PFSK-1 (cell line): ENCODE results near the gene ENG.

ENCODE experiments used
- FOXP2 ChIP-seq: optimal IDR thresholded peaks from 2 replicates; pipeline ENCODE3; 2011; ENCODE audit warnings: borderline replicate concordance, control low read depth, inconsistent platforms; ENCODE audit not compliant: insufficient read depth; ENCODE audit errors: extremely low read length, extremely low read depth
- POLR2AphosphoS5 ChIP-seq: IDR thresholded peaks from 2 replicates; pipeline ENCODE4 v1.6.1; 2012; ENCODE audit warnings: low read depth, mild to moderate bottlenecking, control low read depth, low read length, moderate library complexity
- SIN3A ChIP-seq: IDR thresholded peaks from 2 replicates; pipeline ENCODE4 v1.6.1; 2012; ENCODE audit warnings: mild to moderate bottlenecking, low read length, moderate library complexity, borderline replicate concordance; ENCODE audit not compliant: insufficient read depth
- TAF1 ChIP-seq: IDR thresholded peaks from 2 replicates; pipeline ENCODE4 v1.6.1; 2012; ENCODE audit warnings: low read length, control low read depth, borderline replicate concordance; ENCODE audit not compliant: insufficient read depth
- TF ChIP-seq, protein P1 (sequence below), 2 experiments: IDR thresholded peaks; 2 replicates each; pipeline versions ENCODE4 v1.6.1 to v1.8.0; 2011 to 2012; ENCODE audit warnings: low read depth in 2 of 2, low read length in 2 of 2, control low read depth in 1 of 2, inconsistent platforms in 1 of 2, mild to moderate bottlenecking in 1 of 2, moderate library complexity in 1 of 2; ENCODE audit not compliant: insufficient read depth in 1 of 2

ENG gene

GRCh38 chr9:127776195-127776923 is 78.1 kb downstream of the ENG start:
- TF ChIP-seq TAF1 (no peak), SIN3A (no peak), FOXP2 (no peak), POLR2AphosphoS5 (no peak)
- TF ChIP-seq, protein P1, sequence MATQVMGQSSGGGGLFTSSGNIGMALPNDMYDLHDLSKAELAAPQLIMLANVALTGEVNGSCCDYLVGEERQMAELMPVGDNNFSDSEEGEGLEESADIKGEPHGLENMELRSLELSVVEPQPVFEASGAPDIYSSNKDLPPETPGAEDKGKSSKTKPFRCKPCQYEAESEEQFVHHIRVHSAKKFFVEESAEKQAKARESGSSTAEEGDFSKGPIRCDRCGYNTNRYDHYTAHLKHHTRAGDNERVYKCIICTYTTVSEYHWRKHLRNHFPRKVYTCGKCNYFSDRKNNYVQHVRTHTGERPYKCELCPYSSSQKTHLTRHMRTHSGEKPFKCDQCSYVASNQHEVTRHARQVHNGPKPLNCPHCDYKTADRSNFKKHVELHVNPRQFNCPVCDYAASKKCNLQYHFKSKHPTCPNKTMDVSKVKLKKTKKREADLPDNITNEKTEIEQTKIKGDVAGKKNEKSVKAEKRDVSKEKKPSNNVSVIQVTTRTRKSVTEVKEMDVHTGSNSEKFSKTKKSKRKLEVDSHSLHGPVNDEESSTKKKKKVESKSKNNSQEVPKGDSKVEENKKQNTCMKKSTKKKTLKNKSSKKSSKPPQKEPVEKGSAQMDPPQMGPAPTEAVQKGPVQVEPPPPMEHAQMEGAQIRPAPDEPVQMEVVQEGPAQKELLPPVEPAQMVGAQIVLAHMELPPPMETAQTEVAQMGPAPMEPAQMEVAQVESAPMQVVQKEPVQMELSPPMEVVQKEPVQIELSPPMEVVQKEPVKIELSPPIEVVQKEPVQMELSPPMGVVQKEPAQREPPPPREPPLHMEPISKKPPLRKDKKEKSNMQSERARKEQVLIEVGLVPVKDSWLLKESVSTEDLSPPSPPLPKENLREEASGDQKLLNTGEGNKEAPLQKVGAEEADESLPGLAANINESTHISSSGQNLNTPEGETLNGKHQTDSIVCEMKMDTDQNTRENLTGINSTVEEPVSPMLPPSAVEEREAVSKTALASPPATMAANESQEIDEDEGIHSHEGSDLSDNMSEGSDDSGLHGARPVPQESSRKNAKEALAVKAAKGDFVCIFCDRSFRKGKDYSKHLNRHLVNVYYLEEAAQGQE (IDR thresholded peaks at IDR 0.05; ENCODE audit: insufficient read depth in 1 of 2, low read depth in 2 of 2, low read length in 2 of 2): no peak

DNA sequence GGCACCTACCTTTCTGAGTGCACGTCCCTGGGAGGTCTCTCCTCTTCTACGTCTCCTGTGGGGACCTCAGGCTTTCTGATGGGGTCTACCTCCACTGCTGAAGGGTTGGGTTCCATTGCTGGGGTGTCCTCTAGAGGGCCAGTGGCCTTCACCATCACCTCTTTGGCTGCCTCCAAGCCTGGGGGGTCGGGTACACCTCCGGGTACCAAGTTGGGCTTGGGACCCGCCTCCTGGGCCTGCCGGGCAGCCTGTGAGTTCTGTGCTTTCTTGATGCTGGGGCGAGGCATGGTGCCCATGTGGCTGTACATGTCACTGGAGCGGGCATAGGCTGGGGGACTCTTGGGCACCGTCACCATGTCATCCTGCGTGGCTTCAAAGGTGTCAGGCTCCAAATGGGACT is 80.5 kb downstream of the ENG start:
- TF ChIP-seq TAF1: no peak
- no peak for TF ChIP-seq POLR2AphosphoS5
- no peak for TF ChIP-seq SIN3A
- TF ChIP-seq FOXP2: no peak
- TF ChIP-seq, protein P1 (IDR thresholded peaks at IDR 0.05; ENCODE audit: insufficient read depth in 1 of 2, low read depth in 2 of 2, low read length in 2 of 2): no peak

DNA sequence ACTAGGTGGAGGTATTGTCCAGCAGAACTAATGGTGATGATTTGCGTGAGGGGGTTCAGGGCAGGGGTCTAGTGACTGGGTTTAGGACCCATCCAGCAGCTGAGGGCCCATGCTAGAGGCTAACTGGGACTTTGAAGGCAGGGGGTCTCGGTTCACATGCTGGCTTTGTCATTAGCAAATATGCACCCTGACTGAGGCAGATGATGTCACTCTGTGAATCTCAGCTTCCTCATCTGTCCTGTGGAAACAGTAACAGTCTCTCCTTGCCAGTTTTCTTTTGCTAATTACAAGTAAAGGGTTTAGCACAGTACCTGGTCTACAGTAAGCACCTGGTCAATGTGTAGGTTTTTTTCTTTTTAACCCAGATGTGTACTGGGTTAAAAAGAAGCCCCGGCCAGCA is 81.2 kb downstream of the ENG start:
- TF ChIP-seq, protein P1 (IDR thresholded peaks at IDR 0.05; ENCODE audit: insufficient read depth in 1 of 2, low read depth in 2 of 2, low read length in 2 of 2): no peak
- TF ChIP-seq POLR2AphosphoS5 (no peak), TAF1 (no peak), FOXP2 (no peak), SIN3A (no peak)

GRCh38 chr9:127772603-127773002 is 81.9 kb downstream of the ENG start:
- TF ChIP-seq POLR2AphosphoS5: no peak
- TF ChIP-seq, protein P1 (IDR thresholded peaks at IDR 0.05; ENCODE audit: insufficient read depth in 1 of 2, low read depth in 2 of 2, low read length in 2 of 2): no peak

DNA sequence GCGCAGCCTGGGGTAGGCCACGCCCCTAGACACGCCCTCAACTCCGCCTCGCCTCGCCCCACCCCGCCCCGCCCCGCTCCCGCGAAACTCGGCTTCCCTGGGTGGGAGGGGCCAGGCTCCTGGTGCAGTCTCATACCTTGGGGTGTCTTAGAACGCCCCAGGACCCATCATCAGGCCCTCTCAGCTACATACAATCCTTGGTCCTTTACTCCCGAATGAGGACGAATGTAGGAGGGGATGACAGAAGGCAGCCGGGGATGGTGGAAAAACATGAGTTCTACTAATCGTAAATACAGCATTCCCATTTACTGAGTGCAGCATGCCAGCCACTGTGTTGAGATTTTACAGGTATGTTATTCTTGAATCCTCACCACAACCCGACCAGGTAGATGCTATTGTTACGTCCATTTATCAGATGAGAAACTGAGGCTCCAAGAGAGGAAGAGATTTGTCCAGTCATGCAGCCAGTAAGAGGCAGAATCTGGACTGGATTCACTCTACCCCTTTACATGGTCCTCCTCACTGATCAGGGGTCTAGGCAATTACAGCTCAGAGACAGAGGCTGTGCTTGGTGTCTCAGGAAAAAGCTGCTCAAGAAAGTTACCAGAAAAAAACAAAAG is 82.8 kb downstream of the ENG start:
- TF ChIP-seq SIN3A (no peak), POLR2AphosphoS5 (no peak), FOXP2 (no peak), TAF1 (no peak)
- TF ChIP-seq, protein P1 (IDR thresholded peaks at IDR 0.05; ENCODE audit: insufficient read depth in 1 of 2, low read depth in 2 of 2, low read length in 2 of 2): no peak
